ENCODE measurements around the gene GPR45.

- TF ChIP-seq POLR2AphosphoS5 (IDR thresholded peaks at IDR 0.05; ENCODE audit: low read depth, low read length) (no peak), POLR2A (IDR thresholded peaks at IDR 0.05; ENCODE audit: low read depth, low read length) (no peak), PAX5 (IDR thresholded peaks at IDR 0.05; ENCODE audit: insufficient read depth, low read length, severe bottlenecking) (no peak), TAF1 (IDR thresholded peaks at IDR 0.05; ENCODE audit: low read depth, low read length) (no peak), SPI1 (IDR thresholded peaks at IDR 0.05; ENCODE audit: low read depth, low read length) (no peak)
These were observed 46.6 kb downstream of the GPR45 start for GRCh38 chr2:105288133-105288532.

Data from GM12891 (cell line).